ENCODE measurements around the gene MAP3K5. TPM values are rescaled to one million over a fixed set of nuclear protein-coding genes. Genes with fewer than 3 reads are reported as not detected.

Gene MAP3K5
- total RNA-seq, 1 donor from 2014 or later: 1.7 TPM

DNA sequence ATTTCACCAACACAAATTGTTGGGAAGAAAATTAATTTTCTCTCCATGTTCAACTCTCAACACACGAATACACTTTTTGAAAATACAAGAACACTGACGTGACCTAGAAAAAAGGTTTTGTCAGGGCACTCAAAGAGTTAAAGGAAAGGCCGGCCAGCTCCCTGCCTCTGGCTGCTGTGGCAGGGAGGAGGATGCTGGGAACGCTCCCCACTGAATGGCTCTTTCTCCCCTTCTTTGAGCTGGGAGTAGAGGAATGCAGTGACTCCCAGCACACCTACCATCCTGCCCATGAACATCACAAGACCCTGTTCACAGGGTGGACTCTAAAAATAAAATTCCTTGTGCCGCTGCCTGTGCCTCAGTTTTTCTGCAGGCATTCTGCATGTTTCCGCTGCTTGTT is 47.0 kb downstream of the MAP3K5 start:
- H3K9me3 ChIP-seq (ENCODE audit: insufficient read depth, low read depth, low read length): no peaks in the 10 kb centered on the region
- no peak for TF ChIP-seq EZH2 (IDR thresholded peaks at IDR 0.05; ENCODE audit: insufficient read depth, low read length)
- TF ChIP-seq, protein P1, sequence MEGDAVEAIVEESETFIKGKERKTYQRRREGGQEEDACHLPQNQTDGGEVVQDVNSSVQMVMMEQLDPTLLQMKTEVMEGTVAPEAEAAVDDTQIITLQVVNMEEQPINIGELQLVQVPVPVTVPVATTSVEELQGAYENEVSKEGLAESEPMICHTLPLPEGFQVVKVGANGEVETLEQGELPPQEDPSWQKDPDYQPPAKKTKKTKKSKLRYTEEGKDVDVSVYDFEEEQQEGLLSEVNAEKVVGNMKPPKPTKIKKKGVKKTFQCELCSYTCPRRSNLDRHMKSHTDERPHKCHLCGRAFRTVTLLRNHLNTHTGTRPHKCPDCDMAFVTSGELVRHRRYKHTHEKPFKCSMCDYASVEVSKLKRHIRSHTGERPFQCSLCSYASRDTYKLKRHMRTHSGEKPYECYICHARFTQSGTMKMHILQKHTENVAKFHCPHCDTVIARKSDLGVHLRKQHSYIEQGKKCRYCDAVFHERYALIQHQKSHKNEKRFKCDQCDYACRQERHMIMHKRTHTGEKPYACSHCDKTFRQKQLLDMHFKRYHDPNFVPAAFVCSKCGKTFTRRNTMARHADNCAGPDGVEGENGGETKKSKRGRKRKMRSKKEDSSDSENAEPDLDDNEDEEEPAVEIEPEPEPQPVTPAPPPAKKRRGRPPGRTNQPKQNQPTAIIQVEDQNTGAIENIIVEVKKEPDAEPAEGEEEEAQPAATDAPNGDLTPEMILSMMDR (IDR thresholded peaks at IDR 0.05; ENCODE audit: insufficient read depth, low read depth, low read length): no peak
- Mint-ChIP-seq H3K27me3 (ENCODE audit: low read depth, unreplicated experiment) (no peaks in the 10 kb centered on the region), H3K4me1 (ENCODE audit: low read depth, unreplicated experiment) (peaks cover under 1% of the 10 kb centered on the region), H3K4me3 (ENCODE audit: unreplicated experiment) (no peak overlapping the region), H3K36me3 (ENCODE audit: low read depth, unreplicated experiment) (no peaks in the 10 kb centered on the region), H3K27ac (ENCODE audit: unreplicated experiment) (no peak overlapping the region), H3K9me3 (ENCODE audit: unreplicated experiment) (no peaks in the 10 kb centered on the region)
- H4K20me1 ChIP-seq (ENCODE audit: insufficient read depth, low read length): peaks cover 5% of the 10 kb centered on the region
- FAIRE-seq (no peak), DNase-seq (ENCODE audit: low read depth) (no peak)
- no peaks in the 10 kb centered on the region for H3K27me3 ChIP-seq (ENCODE audit: insufficient read depth, low read length)
- H3K27ac ChIP-seq (ENCODE audit: low read depth, low read length): no peak overlapping the region
- H3K4me3 ChIP-seq (ENCODE audit: insufficient read depth, low read depth, low read length): no peak overlapping the region
- H3K4me1 ChIP-seq (ENCODE audit: insufficient read depth, low read length): no peaks in the 10 kb centered on the region
- no peak overlapping the region for H2AFZ ChIP-seq (ENCODE audit: low read depth, low read length)
- peaks cover 13% of the 10 kb centered on the region for H3K79me2 ChIP-seq (ENCODE audit: insufficient read depth, low read length)
- no peak overlapping the region for H3K9ac ChIP-seq (ENCODE audit: low read length)
- peak overlapping the region; percentile 16 for H3K4me2 ChIP-seq (ENCODE audit: low read length)
- no peaks in the 10 kb centered on the region for H3K36me3 ChIP-seq (ENCODE audit: insufficient read depth, low read length)

DNA sequence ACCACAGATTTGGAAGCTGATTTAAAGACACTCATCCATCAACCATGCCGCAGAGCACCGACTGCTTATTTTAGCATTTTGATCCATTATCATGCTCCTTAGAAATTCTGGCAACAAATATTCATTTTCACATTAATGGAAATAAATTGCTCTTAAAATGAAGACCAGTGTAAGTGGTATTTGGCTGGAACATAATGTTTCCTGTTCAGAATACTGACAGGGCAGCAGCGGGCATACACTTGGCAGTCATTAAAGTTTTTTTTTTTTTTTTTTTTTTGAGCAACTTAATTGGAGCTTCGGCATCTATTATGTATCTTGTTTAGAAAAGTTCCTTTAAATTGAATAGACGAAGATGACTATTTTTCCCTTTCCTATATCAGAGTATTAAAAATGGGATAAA is 47.4 kb downstream of the MAP3K5 start:
- H3K4me1 ChIP-seq (ENCODE audit: insufficient read depth, low read length): no peaks in the 10 kb centered on the region
- Mint-ChIP-seq H3K36me3 (ENCODE audit: low read depth, unreplicated experiment) (no peaks in the 10 kb centered on the region), H3K4me3 (ENCODE audit: unreplicated experiment) (no peak overlapping the region), H3K4me1 (ENCODE audit: low read depth, unreplicated experiment) (peaks cover 4% of the 10 kb centered on the region), H3K27me3 (ENCODE audit: low read depth, unreplicated experiment) (no peaks in the 10 kb centered on the region), H3K9me3 (ENCODE audit: unreplicated experiment) (no peaks in the 10 kb centered on the region), H3K27ac (ENCODE audit: unreplicated experiment) (no peak overlapping the region)
- peaks cover 5% of the 10 kb centered on the region for H4K20me1 ChIP-seq (ENCODE audit: insufficient read depth, low read length)
- H3K36me3 ChIP-seq (ENCODE audit: insufficient read depth, low read length): no peaks in the 10 kb centered on the region
- TF ChIP-seq, protein P1 (IDR thresholded peaks at IDR 0.05; ENCODE audit: insufficient read depth, low read depth, low read length): no peak
- TF ChIP-seq EZH2 (IDR thresholded peaks at IDR 0.05; ENCODE audit: insufficient read depth, low read length): no peak
- no peaks in the 10 kb centered on the region for H3K27me3 ChIP-seq (ENCODE audit: insufficient read depth, low read length)
- FAIRE-seq: no peak
- H3K9me3 ChIP-seq (ENCODE audit: insufficient read depth, low read depth, low read length): no peaks in the 10 kb centered on the region
- no peak overlapping the region for H3K9ac ChIP-seq (ENCODE audit: low read length)
- H3K4me2 ChIP-seq (ENCODE audit: low read length): no peak overlapping the region
- no peak overlapping the region for H3K27ac ChIP-seq (ENCODE audit: low read depth, low read length)
- DNase-seq (ENCODE audit: low read depth): no peak
- H2AFZ ChIP-seq (ENCODE audit: low read depth, low read length): no peak overlapping the region
- no peak overlapping the region for H3K4me3 ChIP-seq (ENCODE audit: insufficient read depth, low read depth, low read length)
- H3K79me2 ChIP-seq (ENCODE audit: insufficient read depth, low read length): peaks cover 13% of the 10 kb centered on the region

DNA sequence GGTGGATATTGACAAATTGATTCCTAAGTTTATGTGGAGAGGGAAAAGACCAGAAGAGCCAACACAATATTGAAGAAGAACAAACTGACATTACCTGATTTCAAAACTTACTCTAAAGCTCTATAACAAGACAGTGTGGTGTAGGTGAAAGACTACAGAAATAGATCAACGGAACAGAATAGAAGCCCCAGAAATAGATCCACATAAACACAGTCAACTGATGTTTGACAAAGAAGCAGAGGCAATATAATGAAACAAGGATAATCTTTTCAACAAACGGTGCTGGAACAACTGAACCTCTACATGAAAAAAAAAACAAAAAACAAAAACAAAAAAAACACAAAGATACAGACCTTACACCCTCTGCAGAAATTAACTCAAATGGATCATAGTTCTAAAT is 50.2 kb downstream of the MAP3K5 start:
- H3K27ac Mint-ChIP-seq (ENCODE audit: unreplicated experiment): no peak overlapping the region
- Histone ChIP-seq H2AFZ (ENCODE audit: low read depth, low read length) (no peak overlapping the region), H3K27me3 (ENCODE audit: insufficient read depth, low read length) (no peaks in the 10 kb centered on the region), H3K27ac (ENCODE audit: low read depth, low read length) (no peak overlapping the region), H3K36me3 (ENCODE audit: insufficient read depth, low read length) (no peaks in the 10 kb centered on the region), H3K9ac (ENCODE audit: low read length) (no peak overlapping the region), H3K79me2 (ENCODE audit: insufficient read depth, low read length) (peaks cover 20% of the 10 kb centered on the region), H3K4me3 (ENCODE audit: insufficient read depth, low read depth, low read length) (no peak overlapping the region), H3K4me1 (ENCODE audit: insufficient read depth, low read length) (no peaks in the 10 kb centered on the region), H4K20me1 (ENCODE audit: insufficient read depth, low read length) (peaks cover 19% of the 10 kb centered on the region), H3K4me2 (ENCODE audit: low read length) (no peak overlapping the region), H3K9me3 (ENCODE audit: insufficient read depth, low read depth, low read length) (no peaks in the 10 kb centered on the region)
- FAIRE-seq (no peak), DNase-seq (ENCODE audit: low read depth) (no peak)
- H3K27me3 Mint-ChIP-seq (ENCODE audit: low read depth, unreplicated experiment): no peaks in the 10 kb centered on the region
- TF ChIP-seq EZH2 (IDR thresholded peaks at IDR 0.05; ENCODE audit: insufficient read depth, low read length): no peak
- TF ChIP-seq, protein P1 (IDR thresholded peaks at IDR 0.05; ENCODE audit: insufficient read depth, low read depth, low read length): no peak
- peaks cover 4% of the 10 kb centered on the region for H3K4me1 Mint-ChIP-seq (ENCODE audit: low read depth, unreplicated experiment)
- no peaks in the 10 kb centered on the region for H3K9me3 Mint-ChIP-seq (ENCODE audit: unreplicated experiment)
- H3K4me3 Mint-ChIP-seq (ENCODE audit: unreplicated experiment): no peak overlapping the region
- no peaks in the 10 kb centered on the region for H3K36me3 Mint-ChIP-seq (ENCODE audit: low read depth, unreplicated experiment)
